ENCODE measurements around the gene PBX1. TPM values are rescaled to one million over a fixed set of nuclear protein-coding genes. Genes with fewer than 3 reads are reported as not detected.

The PBX1 gene
- total and polyA plus RNA-seq, 7 donors = 6.7 to 168 (median 118) TPM

DNA sequence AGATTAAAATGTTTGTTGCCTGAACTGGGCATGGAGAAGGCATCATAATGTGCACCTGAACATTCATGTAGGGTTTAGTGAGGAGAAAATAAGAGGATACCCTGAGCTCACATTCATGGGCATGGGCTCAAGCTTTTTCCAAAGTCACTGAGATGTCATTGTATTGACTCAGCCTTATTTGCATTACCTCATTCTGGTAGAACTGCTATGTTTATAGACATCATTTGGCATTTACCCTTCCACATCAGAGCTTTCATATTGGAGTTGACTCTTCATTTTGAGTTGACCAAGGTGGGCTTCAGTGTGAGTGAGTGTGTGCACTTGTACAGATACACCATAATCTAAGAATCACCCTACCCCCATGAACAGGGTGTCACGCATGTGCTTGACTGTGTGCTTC lies 143.2 kb downstream of the PBX1 start:
- no peaks in the 10 kb centered on the region for H3K36me3 ChIP-seq
- peaks cover 0 to 100% (median 94%) of the 10 kb centered on the region in 4 donors for H3K4me1 ChIP-seq
- peak overlapping the region; percentile 77 to 87 (median 80) for H3K27ac ChIP-seq
- 96 to 97% methylated on average over 1 of the region's 1 CpG for WGBS, 2 donors
- TF ChIP-seq, protein P1, sequence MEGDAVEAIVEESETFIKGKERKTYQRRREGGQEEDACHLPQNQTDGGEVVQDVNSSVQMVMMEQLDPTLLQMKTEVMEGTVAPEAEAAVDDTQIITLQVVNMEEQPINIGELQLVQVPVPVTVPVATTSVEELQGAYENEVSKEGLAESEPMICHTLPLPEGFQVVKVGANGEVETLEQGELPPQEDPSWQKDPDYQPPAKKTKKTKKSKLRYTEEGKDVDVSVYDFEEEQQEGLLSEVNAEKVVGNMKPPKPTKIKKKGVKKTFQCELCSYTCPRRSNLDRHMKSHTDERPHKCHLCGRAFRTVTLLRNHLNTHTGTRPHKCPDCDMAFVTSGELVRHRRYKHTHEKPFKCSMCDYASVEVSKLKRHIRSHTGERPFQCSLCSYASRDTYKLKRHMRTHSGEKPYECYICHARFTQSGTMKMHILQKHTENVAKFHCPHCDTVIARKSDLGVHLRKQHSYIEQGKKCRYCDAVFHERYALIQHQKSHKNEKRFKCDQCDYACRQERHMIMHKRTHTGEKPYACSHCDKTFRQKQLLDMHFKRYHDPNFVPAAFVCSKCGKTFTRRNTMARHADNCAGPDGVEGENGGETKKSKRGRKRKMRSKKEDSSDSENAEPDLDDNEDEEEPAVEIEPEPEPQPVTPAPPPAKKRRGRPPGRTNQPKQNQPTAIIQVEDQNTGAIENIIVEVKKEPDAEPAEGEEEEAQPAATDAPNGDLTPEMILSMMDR (IDR thresholded peaks at IDR 0.05) = no peak
- TF ChIP-seq POLR2A (IDR thresholded peaks at IDR 0.05) (no peak), EP300 (IDR thresholded peaks at IDR 0.05) (no peak), POLR2AphosphoS5 (IDR thresholded peaks at IDR 0.05) (no peak)
- H3K27me3 ChIP-seq = no peaks in the 10 kb centered on the region
- peak overlapping the region in 1 of 4 donors; percentile 32 for H3K4me3 ChIP-seq
- no peaks in the 10 kb centered on the region for H3K9me3 ChIP-seq
- DNase-seq = no peak
- intact Hi-C loops (cut with DNase I) = loop anchor here (5.0 to 10.0 kb wide), 3 partner anchors 125 to 363 kb away; no protein-coding TSS in a partner anchor

DNA sequence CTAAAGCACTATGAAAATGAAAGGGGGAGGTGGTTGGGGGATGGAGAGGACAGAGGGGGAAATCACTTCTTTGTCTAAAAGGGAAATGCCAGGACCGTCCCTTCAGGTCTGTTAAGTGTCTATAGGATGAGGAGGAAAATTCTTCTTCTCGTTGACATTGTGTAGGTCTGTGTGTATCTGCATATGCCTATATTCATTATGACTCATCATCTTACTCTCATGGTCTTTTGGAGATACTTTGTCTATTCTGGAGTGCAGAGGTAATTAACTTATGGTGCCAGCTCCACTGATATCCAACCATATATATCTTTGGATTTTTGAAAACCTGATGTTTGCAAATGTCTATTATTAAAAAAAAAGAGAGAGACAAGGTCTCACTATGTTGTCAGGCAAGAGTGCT lies 143.7 kb downstream of the PBX1 start:
- peak overlapping the region; percentile 77 to 87 (median 80) for H3K27ac ChIP-seq
- no peaks in the 10 kb centered on the region for H3K9me3 ChIP-seq
- WGBS, 2 donors = 78 to 81% methylated on average over 2 of the region's 2 CpGs
- DNase-seq = no peak
- H3K4me1 ChIP-seq = peaks cover 0 to 100% (median 96%) of the 10 kb centered on the region in 4 donors
- intact Hi-C loops (cut with DNase I) = loop anchor here (5.0 to 10.0 kb wide), 3 partner anchors 125 to 362 kb away; no protein-coding TSS in a partner anchor
- no peak overlapping the region for H3K4me3 ChIP-seq
- no peak for TF ChIP-seq POLR2AphosphoS5 (IDR thresholded peaks at IDR 0.05)
- TF ChIP-seq, protein P1 (IDR thresholded peaks at IDR 0.05) = no peak
- TF ChIP-seq EP300 (IDR thresholded peaks at IDR 0.05) = no peak
- TF ChIP-seq POLR2A (IDR thresholded peaks at IDR 0.05) = no peak
- H3K27me3 ChIP-seq = no peaks in the 10 kb centered on the region
- H3K36me3 ChIP-seq = no peaks in the 10 kb centered on the region

DNA sequence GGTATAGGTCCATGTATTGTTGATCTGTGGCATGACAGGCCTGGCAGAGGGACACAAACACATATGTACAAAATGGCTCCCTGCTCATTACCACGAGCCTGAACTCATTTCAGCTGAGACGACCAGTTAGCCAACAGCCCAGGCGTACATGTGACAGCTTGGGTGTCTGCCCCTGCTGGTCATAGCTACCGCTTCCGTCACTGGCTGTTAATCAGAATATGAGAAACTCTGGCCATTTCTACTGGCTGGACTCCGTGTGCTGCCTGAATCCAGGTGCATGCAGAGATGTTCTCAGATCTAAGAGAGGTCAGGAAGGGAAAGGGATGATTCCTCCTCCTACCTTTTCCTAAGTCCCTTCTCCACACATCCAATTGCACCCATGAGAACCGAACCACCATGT lies 144.5 kb downstream of the PBX1 start:
- Histone ChIP-seq H3K4me1 (peaks cover 0 to 100% (median 98%) of the 10 kb centered on the region in 4 donors), H3K36me3 (no peaks in the 10 kb centered on the region), H3K27ac (peak overlapping the region; percentile 77 to 87 (median 80)), H3K27me3 (no peaks in the 10 kb centered on the region), H3K9me3 (no peaks in the 10 kb centered on the region), H3K4me3 (no peak overlapping the region)
- peak; percentile 89 for DNase-seq
- WGBS, 2 donors = 78 to 79% methylated on average over 7 of the region's 7 CpGs
- TF ChIP-seq POLR2A (IDR thresholded peaks at IDR 0.05) (no peak), POLR2AphosphoS5 (IDR thresholded peaks at IDR 0.05) (peak in 1 of 4 donors; percentile 55), EP300 (IDR thresholded peaks at IDR 0.05) (peak in 2 of 4 donors; percentile 38 to 40)
- TF ChIP-seq, protein P1 (IDR thresholded peaks at IDR 0.05) = no peak
- intact Hi-C loops (cut with DNase I) = loop anchor here (5.0 to 10.0 kb wide), 3 partner anchors 124 to 361 kb away; no protein-coding TSS in a partner anchor

DNA sequence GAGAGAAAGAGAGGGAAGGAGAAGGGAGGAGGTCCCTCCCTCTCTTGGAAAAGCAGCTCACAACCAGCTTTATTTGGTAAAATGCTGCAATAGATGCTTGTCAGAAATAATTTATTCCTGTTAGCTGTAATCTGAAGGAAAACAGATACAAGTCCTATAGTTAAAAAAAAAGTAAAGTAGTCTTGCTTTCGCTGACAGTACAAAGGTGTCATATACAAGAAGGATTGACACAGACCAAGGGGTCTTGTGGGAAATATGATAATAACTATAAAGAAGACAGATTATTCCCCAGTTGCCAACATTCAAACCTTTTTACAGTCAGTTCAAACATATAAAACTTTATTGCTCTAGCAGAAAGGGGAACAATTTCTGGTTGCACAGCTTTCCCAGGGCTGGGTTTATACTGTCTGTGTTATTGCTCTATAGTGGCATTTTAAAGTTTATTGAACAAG lies 145.0 kb downstream of the PBX1 start:
- H3K27ac ChIP-seq = peak overlapping the region; percentile 77 to 87 (median 80)
- no peaks in the 10 kb centered on the region for H3K27me3 ChIP-seq
- H3K36me3 ChIP-seq = no peaks in the 10 kb centered on the region
- intact Hi-C loops (cut with DNase I) = loop anchor here (1.0 to 10.0 kb wide), 4 partner anchors 123 to 361 kb away; no protein-coding TSS in a partner anchor
- peak in 3 of 4 donors; percentile 26 to 71 (median 68) for TF ChIP-seq EP300 (IDR thresholded peaks at IDR 0.05)
- TF ChIP-seq, protein P1 (IDR thresholded peaks at IDR 0.05) = no peak
- TF ChIP-seq POLR2AphosphoS5 (IDR thresholded peaks at IDR 0.05) = peak; percentile 78 to 92 (median 88)
- peaks cover 0 to 100% (median 98%) of the 10 kb centered on the region in 4 donors for H3K4me1 ChIP-seq
- no peak overlapping the region for H3K4me3 ChIP-seq
- 12 to 63% methylated on average over 1 of the region's 1 CpG for WGBS, 2 donors
- no peaks in the 10 kb centered on the region for H3K9me3 ChIP-seq
- DNase-seq = no peak

Measured in sigmoid colon (tissue), 7 donors.